Subcutaneous adipose tissue (tissue), 4 donors: ENCODE data around the gene ALDH1A1. TPM values are rescaled to one million over a fixed set of nuclear protein-coding genes. Genes with fewer than 3 reads are reported as not detected.

Source experiments
- total RNA-seq, 4 donors: library from RNA; depleted of rRNA; stranded (reverse); fragments of >200 nt; gene quantifications; one replicate each; pipeline ENCODE4 v1.1.0, GENCODE V29; 2016
- TF ChIP-seq, protein P1 (sequence below): fragments of 450-650 bp; IDR thresholded peaks from one replicate; pipeline ENCODE4 v1.5.1; 2016; ENCODE audit warnings: low read depth, mild to moderate bottlenecking, control low read depth, antibody characterized with exemption, moderate library complexity

The ALDH1A1 gene
- total RNA-seq, 4 donors from 2014 or later = 57.2 to 121 (median 85.8) TPM

GRCh38 chr9:72977670-72978069 lies 24.8 kb upstream of the ALDH1A1 start:
- TF ChIP-seq, protein P1, sequence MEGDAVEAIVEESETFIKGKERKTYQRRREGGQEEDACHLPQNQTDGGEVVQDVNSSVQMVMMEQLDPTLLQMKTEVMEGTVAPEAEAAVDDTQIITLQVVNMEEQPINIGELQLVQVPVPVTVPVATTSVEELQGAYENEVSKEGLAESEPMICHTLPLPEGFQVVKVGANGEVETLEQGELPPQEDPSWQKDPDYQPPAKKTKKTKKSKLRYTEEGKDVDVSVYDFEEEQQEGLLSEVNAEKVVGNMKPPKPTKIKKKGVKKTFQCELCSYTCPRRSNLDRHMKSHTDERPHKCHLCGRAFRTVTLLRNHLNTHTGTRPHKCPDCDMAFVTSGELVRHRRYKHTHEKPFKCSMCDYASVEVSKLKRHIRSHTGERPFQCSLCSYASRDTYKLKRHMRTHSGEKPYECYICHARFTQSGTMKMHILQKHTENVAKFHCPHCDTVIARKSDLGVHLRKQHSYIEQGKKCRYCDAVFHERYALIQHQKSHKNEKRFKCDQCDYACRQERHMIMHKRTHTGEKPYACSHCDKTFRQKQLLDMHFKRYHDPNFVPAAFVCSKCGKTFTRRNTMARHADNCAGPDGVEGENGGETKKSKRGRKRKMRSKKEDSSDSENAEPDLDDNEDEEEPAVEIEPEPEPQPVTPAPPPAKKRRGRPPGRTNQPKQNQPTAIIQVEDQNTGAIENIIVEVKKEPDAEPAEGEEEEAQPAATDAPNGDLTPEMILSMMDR = no peak

GRCh38 chr9:72974501-72974900 lies 21.6 kb upstream of the ALDH1A1 start:
- TF ChIP-seq, protein P1 = no peak

GRCh38 chr9:72972636-72973035 lies 19.8 kb upstream of the ALDH1A1 start:
- TF ChIP-seq, protein P1 = no peak

GRCh38 chr9:72971411-72971810 lies 18.6 kb upstream of the ALDH1A1 start:
- TF ChIP-seq, protein P1 = no peak

DNA sequence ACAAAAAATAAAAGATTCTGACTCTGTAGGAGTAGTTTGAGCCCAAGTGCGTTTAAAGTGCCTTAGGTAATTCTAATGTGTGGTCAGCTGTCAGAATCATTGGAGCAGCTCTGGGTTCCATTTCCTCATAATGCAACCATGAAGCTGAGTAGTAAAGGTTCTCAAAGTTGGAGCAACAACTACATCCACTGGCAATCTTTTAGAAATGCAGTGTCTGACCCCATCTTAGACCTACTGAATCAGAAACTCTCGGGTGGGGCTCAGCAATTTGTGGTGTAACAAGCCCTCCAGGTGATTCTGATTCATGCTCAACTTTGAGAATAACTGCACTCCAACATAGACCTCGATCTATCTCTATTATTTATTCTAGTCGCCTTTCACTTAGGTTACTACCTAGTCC lies 7.6 kb upstream of the ALDH1A1 start:
- TF ChIP-seq, protein P1 = no peak

DNA sequence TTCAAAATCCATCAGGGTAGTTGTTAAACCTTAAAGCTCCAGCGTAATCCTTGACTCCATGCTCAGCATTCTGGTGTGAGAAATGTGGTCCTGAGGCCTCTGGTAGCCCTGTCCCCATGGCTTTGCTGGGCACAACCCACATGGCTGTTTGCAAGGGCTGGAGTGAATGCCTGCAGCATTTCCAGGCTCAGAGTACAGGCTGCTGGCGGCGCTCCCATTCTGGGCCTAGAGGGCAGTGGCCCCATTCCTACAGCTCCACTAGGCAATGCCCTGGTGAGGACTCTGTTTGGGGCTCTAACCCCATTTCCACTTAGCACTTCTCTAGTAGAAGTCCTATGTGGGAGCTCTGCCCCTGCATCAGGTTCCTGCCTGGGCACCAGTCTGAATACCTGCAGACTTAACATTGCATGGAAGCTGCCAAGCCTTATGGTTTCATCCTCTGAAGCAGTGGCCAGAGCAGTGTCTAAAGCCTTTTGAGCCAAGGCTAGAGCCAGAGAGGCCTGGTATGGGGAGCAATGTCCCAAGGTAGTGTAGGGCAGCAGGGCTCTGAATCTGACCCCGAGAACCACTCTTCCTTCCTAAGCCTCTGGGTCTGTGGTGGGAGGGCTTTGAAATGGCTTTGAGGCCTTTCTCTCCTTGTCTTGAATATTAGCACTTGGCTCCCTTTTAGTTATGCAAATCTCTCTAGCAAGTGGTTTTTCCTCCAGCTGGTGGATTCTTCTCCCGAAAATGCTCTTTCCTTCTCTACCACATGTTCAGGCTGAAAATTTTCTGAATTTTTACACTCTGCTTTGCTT lies 5.8 kb upstream of the ALDH1A1 start:
- TF ChIP-seq, protein P1 = no peak

DNA sequence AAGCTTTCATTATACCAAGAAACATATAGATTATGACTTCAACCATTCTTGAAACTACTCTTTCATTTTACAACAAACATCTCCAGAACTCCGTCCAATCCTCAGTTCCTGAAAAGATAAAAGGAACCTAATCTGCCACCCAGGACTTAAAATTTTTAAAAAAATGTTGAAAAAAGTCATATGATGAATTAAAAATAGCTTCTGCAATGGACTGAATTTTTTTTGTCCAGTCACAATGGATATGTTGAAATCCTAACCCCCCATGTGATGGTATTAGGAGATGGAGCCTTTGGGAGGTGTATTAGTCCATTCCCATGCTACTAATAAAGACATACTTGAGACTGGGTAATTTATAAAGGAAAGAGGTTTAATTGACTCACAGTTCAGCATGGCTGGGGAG lies 2.7 kb upstream of the ALDH1A1 start:
- TF ChIP-seq, protein P1 = no peak
